NCI-H1417 (cell line): Measurements from ENCODE around the gene CHMP1B.
"Not testable (repeated sequence)": the region's sequence is repeated elsewhere in the genome, so short reads cannot be mapped to it uniquely, and the experiment has no call there.

Source experiments
- DNase-seq, 3 experiments: peaks; one replicate each; lab custom pipeline; 2025; lab: John Stamatoyannopoulos, UW

The CHMP1B gene

DNA sequence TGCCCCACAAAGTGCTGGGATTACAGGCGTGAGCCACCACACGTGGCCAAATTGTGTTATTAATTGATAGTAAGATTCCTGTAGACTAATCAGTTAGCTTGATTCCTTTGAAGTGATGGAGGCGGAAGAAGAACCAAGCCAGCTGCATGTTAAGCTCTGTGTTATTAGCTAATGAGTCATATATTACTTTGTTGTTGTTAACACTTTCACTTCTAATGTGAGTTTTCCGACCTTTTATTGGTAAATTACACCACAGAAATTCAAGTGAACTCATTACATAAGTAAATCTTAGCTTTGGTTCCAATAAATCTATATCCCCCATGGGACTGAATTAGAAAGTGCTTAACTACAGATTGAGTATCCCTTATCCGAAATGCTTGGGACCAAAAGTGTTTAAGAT lies 20.3 kb downstream of the CHMP1B start:
- peak in 1 of 3 experiments; percentile 4 for DNase-seq

DNA sequence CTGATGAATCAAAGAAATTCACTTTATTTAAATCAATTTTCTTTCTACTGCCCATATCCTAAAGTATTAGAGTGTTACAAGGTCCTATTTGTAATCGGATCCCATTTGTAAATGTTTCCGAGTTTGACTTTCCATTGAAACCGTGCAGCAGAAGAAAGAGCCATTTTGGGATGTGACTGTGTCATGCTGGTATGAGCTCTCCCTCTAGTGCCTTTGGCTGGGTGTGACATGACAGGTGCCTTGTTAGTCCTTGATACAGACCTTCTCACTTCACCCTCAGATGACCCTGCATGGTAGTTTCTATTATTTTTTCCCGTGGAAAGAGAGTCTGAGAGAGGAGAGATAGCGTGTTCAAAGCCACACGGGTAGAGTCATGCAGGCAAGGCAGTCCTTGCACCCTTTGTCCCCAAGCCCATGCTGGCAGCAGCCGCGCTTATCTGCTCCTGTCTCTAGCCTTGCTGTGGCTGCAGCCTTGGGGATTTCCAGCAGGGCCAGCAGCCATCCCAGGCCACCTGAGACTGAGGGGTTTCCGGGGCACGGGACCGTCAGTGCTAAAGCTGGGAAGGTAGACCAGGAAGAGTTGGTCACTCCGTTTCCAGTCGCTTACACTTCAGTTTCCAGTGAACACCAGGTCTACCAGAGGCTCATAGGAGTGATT lies 21.4 kb downstream of the CHMP1B start:
- DNase-seq, result peak in 1 of 3 experiments; percentile 58

DNA sequence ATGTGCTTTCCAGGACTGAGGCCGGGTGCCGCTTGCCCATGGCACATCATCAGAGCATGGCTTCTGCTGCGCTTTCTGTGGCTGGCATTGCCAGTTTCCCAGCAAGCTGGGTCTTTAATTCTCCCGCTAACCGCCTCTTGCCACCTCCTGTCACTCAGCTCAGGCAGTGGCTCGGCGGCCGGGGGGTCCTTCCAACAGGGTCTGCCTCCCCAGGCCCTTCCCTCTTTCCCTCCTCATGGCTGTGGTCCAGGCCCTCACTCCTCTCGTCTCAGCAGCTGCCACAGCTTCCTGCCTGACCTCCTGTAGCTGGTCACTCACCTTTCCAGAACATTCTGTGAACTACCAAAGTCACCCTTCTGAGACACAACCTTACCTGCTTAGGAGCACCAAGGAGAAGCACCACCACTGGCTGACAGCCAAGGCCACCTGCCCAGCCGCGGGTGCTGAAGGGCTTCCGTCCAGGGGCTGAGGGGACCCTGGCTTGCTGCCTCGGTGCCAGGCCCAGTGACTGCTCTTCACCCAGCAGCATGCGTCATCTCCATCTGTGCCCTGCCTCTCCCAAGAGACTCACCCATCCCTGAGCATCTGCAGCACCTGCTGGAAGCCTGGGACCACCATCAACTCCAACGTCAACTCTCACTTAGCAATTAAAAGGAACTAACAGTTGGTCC lies 22.6 kb downstream of the CHMP1B start:
- no peak for DNase-seq

GRCh38 chr18:11874676-11875075 lies 23.5 kb downstream of the CHMP1B start:
- no peak for DNase-seq

GRCh38 chr18:11877497-11878135 lies 26.4 kb downstream of the CHMP1B start:
- DNase-seq, result no peak

DNA sequence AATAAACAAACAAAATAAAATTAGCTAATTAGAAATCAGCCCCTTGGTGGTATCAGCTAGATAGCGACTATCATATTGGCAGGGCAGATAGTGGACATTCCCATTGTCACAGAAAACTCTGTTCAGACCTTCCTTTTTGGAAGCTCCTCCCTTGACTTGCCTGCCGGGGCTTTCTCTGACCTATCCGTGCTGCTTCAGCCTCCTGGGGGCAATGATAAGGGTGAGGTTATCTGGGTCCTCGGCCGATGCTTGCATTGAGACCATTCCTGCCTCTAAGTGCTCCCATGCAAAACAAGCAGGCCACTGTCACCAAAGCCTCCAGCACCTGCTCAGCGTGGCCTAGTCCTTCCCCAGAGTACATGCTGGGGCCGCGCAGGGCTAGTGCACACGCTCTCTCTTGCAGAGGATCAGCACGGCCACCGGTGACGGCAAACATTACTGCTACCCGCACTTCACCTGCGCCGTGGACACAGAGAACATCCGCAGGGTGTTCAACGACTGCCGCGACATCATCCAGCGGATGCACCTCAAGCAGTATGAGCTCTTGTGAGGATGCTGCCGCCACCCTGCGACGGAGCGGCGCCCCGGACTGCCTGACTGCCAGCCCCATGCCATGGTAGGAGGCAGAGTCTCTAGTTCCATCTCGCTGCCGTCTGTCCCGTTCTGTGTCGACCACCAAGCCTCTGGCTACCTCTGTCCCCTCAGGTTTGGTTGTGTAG lies 29.5 kb downstream of the CHMP1B start:
- DNase-seq, result no peak

DNA sequence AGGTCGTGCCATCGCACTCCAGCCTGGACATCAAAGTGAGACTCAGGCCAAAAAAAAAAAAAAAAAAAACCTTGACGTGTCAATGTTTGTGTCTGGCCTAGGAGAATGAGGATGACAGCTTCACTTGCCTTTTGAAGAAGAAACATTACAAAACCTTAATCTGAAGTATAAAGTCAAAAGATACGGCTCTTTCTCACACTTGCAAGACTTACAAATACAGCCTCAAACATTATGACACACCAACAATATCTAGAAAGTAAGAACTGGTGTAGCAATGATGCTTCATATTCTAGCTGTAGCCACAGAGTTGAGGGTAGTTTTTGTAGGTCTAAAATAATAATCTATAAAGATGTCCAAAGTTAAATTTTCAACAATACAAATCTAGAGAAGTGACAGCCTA lies 31.4 kb downstream of the CHMP1B start:
- DNase-seq, result no peak

- DNase-seq, result no peak
Measured at GRCh38 chr18:11883153-11883552, 31.9 kb downstream of the CHMP1B start.

- no peak for DNase-seq
Measured at GRCh38 chr18:11884396-11885030, 33.3 kb downstream of the CHMP1B start.

DNA sequence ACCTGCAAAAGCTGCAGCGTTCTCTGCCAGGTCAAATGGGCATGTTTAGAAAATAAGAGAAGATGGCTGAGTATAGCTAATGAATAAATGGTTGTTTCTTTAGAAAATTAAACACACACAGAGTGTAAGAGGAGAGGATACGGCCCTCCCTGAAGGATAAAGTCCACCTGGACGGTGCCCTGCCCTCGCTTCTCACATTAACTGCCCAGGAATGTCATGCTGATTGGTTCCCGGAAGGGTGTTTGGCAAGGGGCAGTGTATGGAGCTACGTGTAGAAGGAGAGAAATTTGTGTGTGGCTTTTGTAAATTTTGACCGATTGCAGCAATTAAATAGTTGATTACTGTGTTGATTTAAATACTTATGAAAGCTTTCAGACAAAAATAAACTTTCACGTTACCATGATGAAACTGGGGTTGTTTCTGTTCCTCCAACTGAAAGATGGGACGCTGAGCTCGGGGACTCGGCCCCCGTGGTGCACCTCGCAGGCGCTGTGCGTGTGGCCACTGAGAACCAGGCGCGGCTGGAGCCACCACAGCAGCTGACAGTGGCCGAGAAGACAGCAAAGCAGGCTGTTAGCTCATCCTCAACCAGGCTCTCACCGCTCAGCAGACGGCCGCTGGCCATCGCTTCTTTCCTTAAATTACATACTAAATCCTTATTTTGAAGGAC lies 34.2 kb downstream of the CHMP1B start:
- DNase-seq, result no peak

DNA sequence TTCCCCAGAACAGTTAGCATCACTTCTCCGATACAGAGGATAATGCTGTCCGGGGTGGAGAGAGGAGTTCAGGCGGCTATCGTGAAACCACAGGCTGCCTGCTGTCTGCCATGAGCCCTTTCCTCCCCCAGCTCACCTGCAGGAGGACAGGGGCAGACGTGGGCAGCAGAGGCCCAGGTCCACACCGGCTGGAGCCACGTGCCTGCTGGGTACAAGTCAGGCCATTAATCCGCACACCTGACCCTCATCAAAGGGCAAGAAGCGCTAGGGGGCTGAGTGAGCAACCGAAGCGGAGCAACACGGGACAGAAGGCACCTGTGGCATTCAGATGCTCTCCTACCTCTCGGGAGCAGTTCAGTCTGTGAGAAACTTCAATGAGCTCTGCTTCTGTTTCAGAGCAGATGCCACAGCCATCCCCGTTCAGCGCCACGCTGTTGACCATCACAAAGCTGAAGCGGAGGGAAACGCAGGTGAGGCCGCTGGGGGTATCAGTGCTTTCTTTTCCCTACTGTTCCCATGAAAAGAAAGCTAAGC lies 35.4 kb downstream of the CHMP1B start:
- DNase-seq, result no peak

- no peak for DNase-seq
Measured at GRCh38 chr18:11887328-11888128, 36.3 kb downstream of the CHMP1B start.

- DNase-seq, result no peak
Measured at GRCh38 chr18:11888726-11889125, 37.5 kb downstream of the CHMP1B start.

DNA sequence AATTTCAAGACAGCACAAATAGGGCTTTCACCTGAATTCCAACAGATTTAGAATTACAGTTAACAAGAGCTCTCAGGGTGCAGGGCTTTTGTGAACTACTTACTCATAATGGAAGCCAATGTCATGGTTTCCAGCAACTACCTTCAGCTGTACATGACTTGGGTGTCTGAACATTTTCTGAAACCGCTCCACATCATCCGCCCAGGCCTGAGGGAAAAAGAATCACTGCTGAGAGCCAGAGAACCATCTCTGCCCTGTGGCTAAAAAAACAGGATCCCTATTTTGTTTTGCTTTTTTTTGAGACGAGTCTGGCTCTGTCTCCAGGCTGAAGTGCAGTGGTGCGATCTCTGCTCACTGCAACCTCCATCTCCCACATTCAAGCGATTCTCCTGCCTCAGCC lies 38.1 kb downstream of the CHMP1B start:
- DNase-seq, result no peak

- DNase-seq, result no peak
Measured at GRCh38 chr18:11891737-11892136, 40.5 kb downstream of the CHMP1B start.

DNA sequence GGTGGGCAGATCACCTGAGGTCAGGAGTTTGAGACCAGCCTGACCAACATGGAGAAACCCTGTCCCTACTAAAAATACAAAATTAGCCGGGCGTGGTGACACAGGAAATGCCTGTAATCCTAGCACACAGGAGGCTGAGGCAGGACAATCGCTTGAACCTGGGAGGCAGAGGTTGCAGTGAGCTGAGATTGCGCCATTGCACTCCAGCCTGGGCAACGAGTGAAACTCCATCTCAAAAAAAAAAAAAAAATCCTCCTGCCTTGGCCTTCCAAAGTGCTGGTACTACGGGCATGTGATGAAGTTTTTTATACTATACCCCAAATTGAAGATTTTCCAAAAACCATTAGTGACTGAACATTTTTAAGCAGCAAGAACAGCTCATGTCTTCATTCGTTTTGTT lies 41.2 kb downstream of the CHMP1B start:
- DNase-seq, result not testable (repeated sequence)

DNA sequence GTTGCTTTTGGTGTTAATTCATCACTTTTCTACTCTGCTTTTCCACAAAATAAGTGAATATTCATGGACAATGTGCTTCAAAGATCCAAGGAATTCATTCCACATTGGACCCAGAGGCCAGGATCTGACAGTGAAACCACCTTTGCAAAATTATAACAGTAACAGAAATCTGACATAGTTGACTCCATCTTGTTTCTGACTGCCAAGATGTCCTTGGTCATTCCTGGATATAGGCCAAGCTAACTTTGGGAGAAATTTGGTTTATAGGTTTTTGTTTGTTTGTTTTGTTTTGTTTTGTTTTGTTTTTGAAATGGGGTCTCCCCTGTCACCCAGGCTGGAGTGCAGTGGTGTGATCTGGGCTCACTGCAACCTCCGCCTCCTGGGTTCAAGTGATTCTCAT lies 46.6 kb downstream of the CHMP1B start:
- DNase-seq, result no peak

DNA sequence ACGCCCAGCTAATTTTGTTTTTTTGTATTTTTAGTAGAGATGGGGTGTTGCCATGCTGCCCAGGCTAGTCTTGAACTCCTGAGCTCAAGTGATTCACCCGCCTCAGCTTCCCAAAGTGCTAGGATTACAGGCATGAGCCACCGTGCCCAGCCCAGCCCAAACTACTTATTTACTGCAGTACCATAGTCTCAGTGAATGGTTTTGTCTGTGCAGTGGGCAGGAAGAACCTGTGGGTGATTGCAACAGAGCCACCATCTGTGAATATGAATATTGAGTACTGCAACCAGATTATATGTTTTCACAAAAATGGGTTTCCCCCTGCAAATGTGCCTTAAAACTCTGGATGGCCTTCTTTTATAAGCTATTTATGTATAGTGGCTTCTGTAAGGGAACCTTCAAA lies 47.9 kb downstream of the CHMP1B start:
- no peak for DNase-seq

DNA sequence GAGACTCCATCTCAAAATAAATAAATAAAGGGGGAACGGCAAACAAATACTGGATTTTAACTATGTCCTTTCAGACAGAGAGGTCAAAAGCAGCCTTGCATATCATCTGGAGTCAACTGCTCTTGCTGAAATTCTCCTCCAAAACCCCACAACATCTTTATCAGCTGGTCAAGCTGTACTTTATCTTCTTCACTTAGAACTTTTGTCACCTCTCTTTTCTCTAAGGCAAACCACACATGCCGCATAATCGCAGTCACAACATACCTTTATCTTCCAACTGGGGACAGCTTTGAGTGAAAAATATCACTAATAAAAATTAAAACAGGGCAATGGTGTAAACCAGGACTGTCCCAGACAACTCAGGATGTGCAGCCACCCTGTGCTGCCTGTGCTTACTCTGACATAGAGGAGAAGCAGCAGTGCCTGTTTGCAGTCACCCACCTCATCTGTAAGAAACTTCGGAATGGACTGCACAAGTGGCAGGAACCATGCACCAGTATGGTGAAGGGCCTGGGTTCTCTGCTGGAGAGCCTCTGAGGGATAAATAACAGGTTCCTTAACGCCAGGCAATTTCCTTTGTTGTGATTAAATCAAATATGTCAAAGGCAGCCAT lies 50.7 kb downstream of the CHMP1B start:
- DNase-seq, result no peak
